Activated T-helper 2 cell treated with anti-CD3 and anti-CD28 coated beads, Interferon-gamma antibody, Interleukin-2, Interleukin-4, amounts not matched to agents 10 μg/mL and 5 μg/mL and 100 μg/mL, durations not matched to agents 14 hours and 24 hours and 36 hours (primary cell): ENCODE measurements around the gene MTREX. TPM values are rescaled to one million over a fixed set of nuclear protein-coding genes. Genes with fewer than 3 reads are reported as not detected.
A peak's percentile ranks its signal among the peaks of the same experiment; 100 is the strongest.
"Not testable (repeated sequence)": the region's sequence is repeated elsewhere in the genome, so short reads cannot be mapped to it uniquely, and the experiment has no call there.

ENCODE experiments used
- DNase-seq: peaks from one replicate; pipeline ENCODE4 v3.0.0; 2021; ENCODE audit warnings: low spot score
- H3K27ac Mint-ChIP-seq: one replicate; pipeline ENCODE4 v1.8.0; 2021; ENCODE audit warnings: mixed read lengths
- H3K27me3 Mint-ChIP-seq: one replicate; pipeline ENCODE4 v1.8.0; 2021; ENCODE audit warnings: low read depth, mixed read lengths
- H3K36me3 Mint-ChIP-seq: one replicate; pipeline ENCODE4 v1.8.0; 2021; ENCODE audit warnings: low read depth, mixed read lengths
- H3K4me1 Mint-ChIP-seq: one replicate; pipeline ENCODE4 v1.8.0; 2021; ENCODE audit warnings: low read depth, mixed read lengths
- H3K4me3 Mint-ChIP-seq: one replicate; pipeline ENCODE4 v1.8.0; 2021; ENCODE audit warnings: low read depth, mild to moderate bottlenecking, moderate library complexity, mixed read lengths
- H3K9me3 Mint-ChIP-seq: one replicate; pipeline ENCODE4 v1.8.0; 2021; ENCODE audit warnings: mixed read lengths
- intact Hi-C: fragments of 100-400 bp; cut with micrococcal nuclease; formaldehyde crosslinking; loops from one replicate; pipeline ENCODE4 v1.15.1; 2023
- total RNA-seq: library from RNA; stranded (reverse); gene quantifications from 2 replicates; pipeline ENCODE4 v1.2.3, GENCODE V29; 2022

The MTREX gene
- total RNA-seq, 1 donor from 2014 or later = 123 TPM

- H3K36me3 Mint-ChIP-seq = peaks cover 31% of the 10 kb centered on the region
- DNase-seq = no peak
- H3K4me3 Mint-ChIP-seq = no peak overlapping the region
- H3K9me3 Mint-ChIP-seq = peaks cover 4% of the 10 kb centered on the region
- no peak overlapping the region for H3K27ac Mint-ChIP-seq
- intact Hi-C loops = loop anchor here (5.0 kb wide), 1 partner anchor 75 kb away; the partner anchor contains the start of gene CCNO
- peaks cover 20% of the 10 kb centered on the region for H3K4me1 Mint-ChIP-seq
- no peaks in the 10 kb centered on the region for H3K27me3 Mint-ChIP-seq
Observed at GRCh38 chr5:55306641-55307382, 977 bp upstream of the MTREX start.

GRCh38 chr5:55308254-55308836 is 556 bp downstream of the MTREX start:
- Mint-ChIP-seq H3K27ac (no peak overlapping the region), H3K4me3 (no peak overlapping the region), H3K36me3 (peaks cover 26% of the 10 kb centered on the region), H3K27me3 (no peaks in the 10 kb centered on the region), H3K9me3 (peaks cover 4% of the 10 kb centered on the region), H3K4me1 (peaks cover 20% of the 10 kb centered on the region)
- DNase-seq = peak; percentile 17
- intact Hi-C loops = loop anchor here (1.0 to 5.0 kb wide), 2 partner anchors 76 to 136 kb away; partner anchors contain the start of gene CCNO

- DNase-seq = no peak
- Mint-ChIP-seq H3K4me1 (peaks cover 40% of the 10 kb centered on the region), H3K4me3 (no peak overlapping the region), H3K9me3 (peaks cover 26% of the 10 kb centered on the region), H3K36me3 (peaks cover 64% of the 10 kb centered on the region), H3K27me3 (no peaks in the 10 kb centered on the region), H3K27ac (no peak overlapping the region)
- intact Hi-C loops = no loop called here
Observed at GRCh38 chr5:55313870-55314617, 6.3 kb downstream of the MTREX start.

- no peaks in the 10 kb centered on the region for H3K27me3 Mint-ChIP-seq
- no peak overlapping the region for H3K4me3 Mint-ChIP-seq
- no peak overlapping the region for H3K27ac Mint-ChIP-seq
- peaks cover 26% of the 10 kb centered on the region for H3K9me3 Mint-ChIP-seq
- intact Hi-C loops = no loop called here
- no peak for DNase-seq
- H3K4me1 Mint-ChIP-seq = peaks cover 40% of the 10 kb centered on the region
- H3K36me3 Mint-ChIP-seq = peaks cover 61% of the 10 kb centered on the region
Observed at GRCh38 chr5:55316289-55316688, 8.5 kb downstream of the MTREX start.

- no peak overlapping the region for H3K4me3 Mint-ChIP-seq
- no peak for DNase-seq
- H3K36me3 Mint-ChIP-seq = peaks cover 58% of the 10 kb centered on the region
- H3K27ac Mint-ChIP-seq = no peak overlapping the region
- no peaks in the 10 kb centered on the region for H3K27me3 Mint-ChIP-seq
- H3K9me3 Mint-ChIP-seq = peaks cover 26% of the 10 kb centered on the region
- intact Hi-C loops = no loop called here
- H3K4me1 Mint-ChIP-seq = peaks cover 38% of the 10 kb centered on the region
Observed at GRCh38 chr5:55316837-55317236, 9.0 kb downstream of the MTREX start.

GRCh38 chr5:55318237-55318636 is 10.4 kb downstream of the MTREX start:
- H3K27ac Mint-ChIP-seq, intact Hi-C loops, H3K27me3 Mint-ChIP-seq, DNase-seq, H3K4me3 Mint-ChIP-seq: not testable (repeated sequence)
- H3K4me1 Mint-ChIP-seq = peaks cover 36% of the 10 kb centered on the region
- H3K9me3 Mint-ChIP-seq = peaks cover 26% of the 10 kb centered on the region
- peaks cover 57% of the 10 kb centered on the region for H3K36me3 Mint-ChIP-seq

GRCh38 chr5:55319491-55319890 is 11.7 kb downstream of the MTREX start:
- no peaks in the 10 kb centered on the region for H3K27me3 Mint-ChIP-seq
- peaks cover 26% of the 10 kb centered on the region for H3K9me3 Mint-ChIP-seq
- no peak for DNase-seq
- H3K36me3 Mint-ChIP-seq = peaks cover 57% of the 10 kb centered on the region
- H3K4me3 Mint-ChIP-seq = no peak overlapping the region
- intact Hi-C loops = no loop called here
- no peak overlapping the region for H3K27ac Mint-ChIP-seq
- peaks cover 26% of the 10 kb centered on the region for H3K4me1 Mint-ChIP-seq

- Mint-ChIP-seq H3K27ac (no peak overlapping the region), H3K4me3 (no peak overlapping the region), H3K36me3 (peaks cover 59% of the 10 kb centered on the region), H3K4me1 (peaks cover 27% of the 10 kb centered on the region), H3K27me3 (no peaks in the 10 kb centered on the region), H3K9me3 (peaks cover 26% of the 10 kb centered on the region)
- intact Hi-C loops = no loop called here
- no peak for DNase-seq
Observed at GRCh38 chr5:55320571-55320970, 12.8 kb downstream of the MTREX start.

GRCh38 chr5:55324006-55324405 is 16.2 kb downstream of the MTREX start:
- no peak overlapping the region for H3K27ac Mint-ChIP-seq
- H3K9me3 Mint-ChIP-seq = no peaks in the 10 kb centered on the region
- peaks cover 25% of the 10 kb centered on the region for H3K4me1 Mint-ChIP-seq
- H3K4me3 Mint-ChIP-seq = no peak overlapping the region
- H3K27me3 Mint-ChIP-seq = no peaks in the 10 kb centered on the region
- intact Hi-C loops = no loop called here
- DNase-seq = no peak
- H3K36me3 Mint-ChIP-seq = peaks cover 52% of the 10 kb centered on the region

- no peak overlapping the region for H3K4me3 Mint-ChIP-seq
- H3K9me3 Mint-ChIP-seq = no peaks in the 10 kb centered on the region
- DNase-seq = no peak
- peaks cover 59% of the 10 kb centered on the region for H3K36me3 Mint-ChIP-seq
- no peaks in the 10 kb centered on the region for H3K27me3 Mint-ChIP-seq
- H3K27ac Mint-ChIP-seq = peak overlapping the region; percentile 75
- intact Hi-C loops = no loop called here
- peaks cover 25% of the 10 kb centered on the region for H3K4me1 Mint-ChIP-seq
Observed at GRCh38 chr5:55324815-55325418, 17.1 kb downstream of the MTREX start.

- Mint-ChIP-seq H3K27ac (no peak overlapping the region), H3K4me1 (peaks cover 30% of the 10 kb centered on the region), H3K27me3 (no peaks in the 10 kb centered on the region), H3K9me3 (no peaks in the 10 kb centered on the region), H3K36me3 (peaks cover 63% of the 10 kb centered on the region), H3K4me3 (no peak overlapping the region)
- intact Hi-C loops = no loop called here
- no peak for DNase-seq
Observed at GRCh38 chr5:55325621-55326020, 17.8 kb downstream of the MTREX start.

- Mint-ChIP-seq H3K4me3 (peak overlapping the region; percentile 23), H3K27me3 (no peaks in the 10 kb centered on the region), H3K27ac (peak overlapping the region; percentile 75), H3K4me1 (peaks cover 30% of the 10 kb centered on the region), H3K9me3 (no peaks in the 10 kb centered on the region), H3K36me3 (peaks cover 74% of the 10 kb centered on the region)
- DNase-seq = no peak
- intact Hi-C loops = no loop called here
Observed at GRCh38 chr5:55327281-55327680, 19.5 kb downstream of the MTREX start.
